Measurements from ENCODE around the gene TMEM50B. TPM values are rescaled to one million over a fixed set of nuclear protein-coding genes. Genes with fewer than 3 reads are reported as not detected.

Gene TMEM50B
- total RNA-seq, 1 donor from 2014 or later, result 44.0 TPM

- Mint-ChIP-seq H3K27ac (ENCODE audit: unreplicated experiment) (no peak overlapping the region), H3K36me3 (ENCODE audit: unreplicated experiment) (no peaks in the 10 kb centered on the region), H3K4me3 (ENCODE audit: unreplicated experiment) (no peak overlapping the region), H3K27me3 (ENCODE audit: unreplicated experiment) (peaks cover 2% of the 10 kb centered on the region), H3K4me1 (ENCODE audit: unreplicated experiment) (peaks cover 9% of the 10 kb centered on the region), H3K9me3 (ENCODE audit: unreplicated experiment) (no peaks in the 10 kb centered on the region)
- no peak for TF ChIP-seq CTCF (IDR thresholded peaks at IDR 0.05)
- DNase-seq (ENCODE audit: extremely low spot score, unreplicated experiment), result no peak
These were observed 16.0 kb upstream of the TMEM50B start for GRCh38 chr21:33495743-33496142.

GRCh38 chr21:33493756-33494155 is 14.0 kb upstream of the TMEM50B start:
- H3K4me3 Mint-ChIP-seq (ENCODE audit: unreplicated experiment), result peak overlapping the region; percentile 42

GRCh38 chr21:33492571-33492970 is 12.8 kb upstream of the TMEM50B start:
- H3K4me3 Mint-ChIP-seq (ENCODE audit: unreplicated experiment), result no peak overlapping the region

More at GRCh38 chr21:33493756-33494155, 14.0 kb upstream of the TMEM50B start:
- DNase-seq (ENCODE audit: extremely low spot score, unreplicated experiment), result no peak
- no peak overlapping the region for H3K27ac Mint-ChIP-seq (ENCODE audit: unreplicated experiment)
- peaks cover 6% of the 10 kb centered on the region for H3K36me3 Mint-ChIP-seq (ENCODE audit: unreplicated experiment)
- H3K4me1 Mint-ChIP-seq (ENCODE audit: unreplicated experiment), result peaks cover 11% of the 10 kb centered on the region
- no peaks in the 10 kb centered on the region for H3K9me3 Mint-ChIP-seq (ENCODE audit: unreplicated experiment)
- no peak for TF ChIP-seq CTCF (IDR thresholded peaks at IDR 0.05)
- peaks cover 2% of the 10 kb centered on the region for H3K27me3 Mint-ChIP-seq (ENCODE audit: unreplicated experiment)

GRCh38 chr21:33491373-33492102 is 11.8 kb upstream of the TMEM50B start, which contains the start of gene DNAJC28:
DNAJC28 (minus strand) TSS chr21:33491716; CDS start chr21:33489393, 2,323 bp downstream.
- no peak for TF ChIP-seq CTCF (IDR thresholded peaks at IDR 0.05)
- Mint-ChIP-seq H3K27ac (ENCODE audit: unreplicated experiment) (peak within 1 kb of the TSS; percentile 89), H3K27me3 (ENCODE audit: unreplicated experiment) (peaks cover 2% of the 10 kb centered on the region), H3K4me3 (ENCODE audit: unreplicated experiment) (peak within 1 kb of the TSS; percentile 82), H3K36me3 (ENCODE audit: unreplicated experiment) (peaks cover 6% of the 10 kb centered on the region), H3K9me3 (ENCODE audit: unreplicated experiment) (no peaks in the 10 kb centered on the region), H3K4me1 (ENCODE audit: unreplicated experiment) (peaks cover 11% of the 10 kb centered on the region)
- peak; percentile 97 for DNase-seq (ENCODE audit: extremely low spot score, unreplicated experiment)

More at GRCh38 chr21:33492571-33492970, 12.8 kb upstream of the TMEM50B start:
- TF ChIP-seq CTCF (IDR thresholded peaks at IDR 0.05), result no peak
- H3K27ac Mint-ChIP-seq (ENCODE audit: unreplicated experiment), result peak overlapping the region; percentile 4
- H3K27me3 Mint-ChIP-seq (ENCODE audit: unreplicated experiment), result peaks cover 2% of the 10 kb centered on the region
- H3K4me1 Mint-ChIP-seq (ENCODE audit: unreplicated experiment), result peaks cover 11% of the 10 kb centered on the region
- no peaks in the 10 kb centered on the region for H3K9me3 Mint-ChIP-seq (ENCODE audit: unreplicated experiment)
- no peak for DNase-seq (ENCODE audit: extremely low spot score, unreplicated experiment)
- H3K36me3 Mint-ChIP-seq (ENCODE audit: unreplicated experiment), result peaks cover 6% of the 10 kb centered on the region

- DNase-seq (ENCODE audit: extremely low spot score, unreplicated experiment), result no peak
- peak overlapping the region; percentile 82 for H3K4me3 Mint-ChIP-seq (ENCODE audit: unreplicated experiment)
- H3K27ac Mint-ChIP-seq (ENCODE audit: unreplicated experiment), result peak overlapping the region; percentile 77
- H3K9me3 Mint-ChIP-seq (ENCODE audit: unreplicated experiment), result no peaks in the 10 kb centered on the region
- peaks cover 11% of the 10 kb centered on the region for H3K4me1 Mint-ChIP-seq (ENCODE audit: unreplicated experiment)
- TF ChIP-seq CTCF (IDR thresholded peaks at IDR 0.05), result no peak
- peaks cover 6% of the 10 kb centered on the region for H3K36me3 Mint-ChIP-seq (ENCODE audit: unreplicated experiment)
- peaks cover 2% of the 10 kb centered on the region for H3K27me3 Mint-ChIP-seq (ENCODE audit: unreplicated experiment)
These were observed 11.2 kb upstream of the TMEM50B start for GRCh38 chr21:33490991-33491372.

All from osteocyte (in vitro differentiated cells).